ENCODE measurements around the gene WNK3.

GRCh38 chrX:54301516-54301915 lies 56.3 kb downstream of the WNK3 start:
- TF ChIP-seq, protein P1, sequence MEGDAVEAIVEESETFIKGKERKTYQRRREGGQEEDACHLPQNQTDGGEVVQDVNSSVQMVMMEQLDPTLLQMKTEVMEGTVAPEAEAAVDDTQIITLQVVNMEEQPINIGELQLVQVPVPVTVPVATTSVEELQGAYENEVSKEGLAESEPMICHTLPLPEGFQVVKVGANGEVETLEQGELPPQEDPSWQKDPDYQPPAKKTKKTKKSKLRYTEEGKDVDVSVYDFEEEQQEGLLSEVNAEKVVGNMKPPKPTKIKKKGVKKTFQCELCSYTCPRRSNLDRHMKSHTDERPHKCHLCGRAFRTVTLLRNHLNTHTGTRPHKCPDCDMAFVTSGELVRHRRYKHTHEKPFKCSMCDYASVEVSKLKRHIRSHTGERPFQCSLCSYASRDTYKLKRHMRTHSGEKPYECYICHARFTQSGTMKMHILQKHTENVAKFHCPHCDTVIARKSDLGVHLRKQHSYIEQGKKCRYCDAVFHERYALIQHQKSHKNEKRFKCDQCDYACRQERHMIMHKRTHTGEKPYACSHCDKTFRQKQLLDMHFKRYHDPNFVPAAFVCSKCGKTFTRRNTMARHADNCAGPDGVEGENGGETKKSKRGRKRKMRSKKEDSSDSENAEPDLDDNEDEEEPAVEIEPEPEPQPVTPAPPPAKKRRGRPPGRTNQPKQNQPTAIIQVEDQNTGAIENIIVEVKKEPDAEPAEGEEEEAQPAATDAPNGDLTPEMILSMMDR (IDR thresholded peaks at IDR 0.05; ENCODE audit: low read depth, low read length): no peak
- TF ChIP-seq EZH2phosphoT487 (IDR thresholded peaks at IDR 0.05; ENCODE audit: low read depth): no peak

All from OCI-LY3 (cell line).